ENCODE results near the gene GSTT2B.
"Not testable (repeated sequence)": the region's sequence is repeated elsewhere in the genome, so short reads cannot be mapped to it uniquely, and the experiment has no call there.

Gene GSTT2B, protein sequence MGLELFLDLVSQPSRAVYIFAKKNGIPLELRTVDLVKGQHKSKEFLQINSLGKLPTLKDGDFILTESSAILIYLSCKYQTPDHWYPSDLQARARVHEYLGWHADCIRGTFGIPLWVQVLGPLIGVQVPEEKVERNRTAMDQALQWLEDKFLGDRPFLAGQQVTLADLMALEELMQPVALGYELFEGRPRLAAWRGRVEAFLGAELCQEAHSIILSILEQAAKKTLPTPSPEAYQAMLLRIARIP

DNA sequence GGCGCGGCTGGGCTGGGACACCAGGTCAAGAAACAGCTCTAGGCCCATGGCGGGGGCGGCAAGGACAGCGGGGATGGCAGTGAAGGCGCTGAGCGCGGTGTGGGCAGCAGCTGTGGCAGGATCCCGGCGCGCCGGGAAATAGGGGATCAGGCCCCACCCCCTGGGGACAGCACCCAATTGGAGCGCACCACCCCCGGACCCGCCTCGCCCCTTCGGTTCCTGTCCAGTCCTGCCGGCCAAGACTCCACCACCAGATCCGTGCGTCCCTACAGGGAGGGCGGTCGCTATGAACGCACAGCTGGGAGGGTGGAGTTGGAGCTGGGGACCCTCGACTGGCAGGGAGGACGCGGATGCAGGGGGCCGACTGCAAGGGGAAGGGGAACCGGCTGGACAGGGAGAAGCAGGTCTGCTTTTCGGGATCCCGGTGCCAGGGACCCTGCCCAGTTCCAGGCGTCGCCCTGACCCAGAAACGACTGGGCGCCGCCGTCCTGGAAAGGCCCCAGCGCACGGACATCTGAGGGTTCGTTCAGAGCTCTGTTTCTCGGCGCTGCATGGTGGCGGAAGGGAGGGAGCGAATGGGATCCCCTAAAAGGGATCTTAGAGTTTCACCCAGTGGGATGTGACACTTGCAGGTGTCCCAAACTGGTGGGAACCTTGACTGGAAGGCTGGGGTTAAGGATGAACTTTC, at the start of gene GSTT2B:
GSTT2B (minus strand) TSS at position 112 of the 688 bp plus-strand sequence; CDS start at position 48, 64 bp downstream.
- H3K27me3 ChIP-seq (ENCODE audit: low read depth, low read length); H3K36me3 ChIP-seq (ENCODE audit: control insufficient read depth in 1 of 2, insufficient read depth in 2 of 2, low read length in 2 of 2); H3K4me1 ChIP-seq (ENCODE audit: control insufficient read depth in 1 of 2, insufficient read depth in 2 of 2, low read length in 2 of 2); H3K27ac ChIP-seq (ENCODE audit: low read length); H3K4me3 ChIP-seq (ENCODE audit: low read depth in 1 of 2, low read length in 2 of 2); H3K9me3 ChIP-seq (ENCODE audit: control insufficient read depth in 1 of 2, low read length in 2 of 2): not testable (repeated sequence)

DNA sequence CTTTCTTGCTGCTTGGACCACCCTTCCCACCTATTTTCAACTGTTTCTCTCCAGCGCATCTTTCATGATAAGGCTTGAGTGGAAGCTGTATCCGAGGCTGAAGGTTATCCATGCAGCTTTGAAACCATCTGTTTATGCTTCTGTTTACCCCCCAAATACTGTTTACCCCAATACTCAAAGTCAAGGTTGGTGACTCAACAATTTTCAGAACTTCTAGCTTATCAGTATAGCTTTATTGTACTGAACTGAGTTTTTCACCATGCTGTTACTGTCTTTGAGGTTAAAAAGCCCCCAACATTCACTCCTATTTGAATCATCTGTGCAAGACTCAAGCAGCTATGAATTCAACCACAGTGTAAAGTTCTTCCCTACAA, 49.0 kb upstream of the GSTT2B start:
- H3K27me3 ChIP-seq (ENCODE audit: low read depth, low read length): no peaks in the 10 kb centered on the region
- H3K9me3 ChIP-seq (ENCODE audit: control insufficient read depth in 1 of 2, low read length in 2 of 2): no peaks in the 10 kb centered on the region
- peaks cover 5 to 9% of the 10 kb centered on the region in 2 donors for H3K4me1 ChIP-seq (ENCODE audit: control insufficient read depth in 1 of 2, insufficient read depth in 2 of 2, low read length in 2 of 2)
- no peaks in the 10 kb centered on the region for H3K36me3 ChIP-seq (ENCODE audit: control insufficient read depth in 1 of 2, insufficient read depth in 2 of 2, low read length in 2 of 2)
- H3K4me3 ChIP-seq (ENCODE audit: low read depth in 1 of 2, low read length in 2 of 2): no peak overlapping the region
- H3K27ac ChIP-seq (ENCODE audit: low read length): no peak overlapping the region

DNA sequence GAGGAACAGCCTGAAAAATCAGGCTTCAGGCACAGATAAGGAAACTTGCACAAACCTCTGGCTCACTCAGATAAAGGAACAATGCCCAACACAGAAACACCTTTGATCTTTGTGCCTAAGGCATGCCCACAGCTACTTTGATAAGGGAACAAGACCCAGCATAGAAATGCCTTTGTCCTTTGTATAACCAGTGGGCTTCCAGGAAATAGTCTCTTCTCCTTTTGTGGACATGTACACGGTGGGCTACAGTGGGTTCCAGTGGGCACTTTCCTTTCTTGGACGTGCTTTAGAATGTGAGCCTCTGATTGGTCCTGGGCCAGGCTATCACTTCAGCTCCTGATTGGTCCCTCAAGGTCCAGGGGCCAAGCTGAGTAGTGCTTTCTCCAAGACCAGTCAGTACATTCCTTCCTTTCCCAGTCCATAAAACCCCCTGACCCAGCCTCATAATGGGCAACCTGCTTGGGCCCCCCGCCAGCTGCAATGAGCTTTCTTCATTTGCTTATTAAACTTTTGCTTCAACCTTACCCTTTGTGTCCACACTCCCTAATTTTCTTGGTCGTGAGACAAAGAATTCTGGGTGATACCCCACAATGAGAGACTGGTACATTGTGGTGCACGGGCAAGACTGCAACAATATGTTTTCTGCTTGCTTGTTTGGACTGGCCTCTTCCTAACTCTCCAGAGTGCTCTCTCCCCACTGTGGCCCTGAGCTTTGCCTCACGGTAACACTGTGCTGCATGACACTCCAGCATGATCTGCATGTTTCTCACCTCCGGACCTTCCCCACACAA, 48.4 kb upstream of the GSTT2B start:
- Histone ChIP-seq H3K36me3 (ENCODE audit: control insufficient read depth in 1 of 2, insufficient read depth in 2 of 2, low read length in 2 of 2) (no peaks in the 10 kb centered on the region), H3K27ac (ENCODE audit: low read length) (no peak overlapping the region), H3K27me3 (ENCODE audit: low read depth, low read length) (no peaks in the 10 kb centered on the region), H3K4me3 (ENCODE audit: low read depth in 1 of 2, low read length in 2 of 2) (no peak overlapping the region), H3K9me3 (ENCODE audit: control insufficient read depth in 1 of 2, low read length in 2 of 2) (no peaks in the 10 kb centered on the region), H3K4me1 (ENCODE audit: control insufficient read depth in 1 of 2, insufficient read depth in 2 of 2, low read length in 2 of 2) (peaks cover 5 to 9% of the 10 kb centered on the region in 2 donors)

DNA sequence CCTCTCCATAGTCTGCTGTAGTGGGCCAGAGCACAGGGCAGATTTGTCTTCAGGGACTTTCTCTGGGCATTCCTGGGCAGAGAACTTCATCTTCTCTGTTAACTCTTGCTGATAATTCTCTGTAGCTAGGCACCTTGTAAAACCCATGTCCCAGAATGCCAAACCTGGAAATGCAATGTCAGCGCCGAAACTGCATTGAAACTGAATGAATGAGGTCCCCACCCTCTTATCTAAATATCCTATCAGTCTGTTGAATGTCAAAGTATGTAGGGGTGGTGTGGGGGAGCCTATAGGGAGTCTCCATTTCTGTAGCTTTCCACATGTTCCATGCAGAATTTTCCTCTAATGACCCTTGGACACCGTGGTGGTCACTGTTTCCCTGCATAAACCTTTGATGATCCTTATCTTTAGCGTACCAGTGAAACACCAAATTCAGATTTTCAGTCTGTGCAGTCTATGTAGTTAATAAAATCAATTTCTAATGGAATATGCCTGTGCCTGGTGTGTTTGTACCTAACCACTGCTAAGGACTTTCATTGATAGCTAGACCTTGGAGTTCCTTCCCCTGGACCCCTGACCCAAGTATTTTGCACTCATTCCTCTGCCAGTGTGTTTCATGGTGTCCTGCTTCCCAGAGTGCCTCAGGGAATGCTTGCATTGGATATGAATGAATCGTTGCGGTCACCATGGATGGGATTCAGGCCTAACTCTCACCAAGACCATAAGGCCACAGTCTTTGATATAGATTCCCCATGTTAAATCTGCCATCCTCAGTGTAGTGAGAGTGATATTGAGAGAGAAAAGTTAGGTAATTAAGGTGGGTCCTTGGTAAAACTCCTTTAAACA, 47.6 kb upstream of the GSTT2B start:
- no peak overlapping the region for H3K27ac ChIP-seq (ENCODE audit: low read length)
- H3K4me1 ChIP-seq (ENCODE audit: control insufficient read depth in 1 of 2, insufficient read depth in 2 of 2, low read length in 2 of 2): peaks cover 5 to 9% of the 10 kb centered on the region in 2 donors

DNA sequence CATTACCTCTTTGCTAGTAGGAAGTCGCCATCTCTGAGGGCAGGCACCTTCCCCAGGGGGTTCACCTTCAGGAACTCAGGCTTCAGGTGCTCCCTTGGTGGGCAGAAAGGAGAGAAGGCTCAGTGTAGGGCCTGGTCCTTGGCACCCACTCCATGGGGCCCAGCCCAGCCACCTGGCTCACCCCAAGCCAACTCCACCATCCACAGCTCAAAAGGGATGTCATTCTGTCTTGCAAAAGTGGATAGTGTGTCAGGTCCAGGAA, 47.0 kb upstream of the GSTT2B start:
- Histone ChIP-seq H3K4me1 (ENCODE audit: control insufficient read depth in 1 of 2, insufficient read depth in 2 of 2, low read length in 2 of 2) (peaks cover 5 to 9% of the 10 kb centered on the region in 2 donors), H3K9me3 (ENCODE audit: control insufficient read depth in 1 of 2, low read length in 2 of 2) (no peaks in the 10 kb centered on the region), H3K27ac (ENCODE audit: low read length) (no peak overlapping the region), H3K4me3 (ENCODE audit: low read depth in 1 of 2, low read length in 2 of 2) (no peak overlapping the region), H3K36me3 (ENCODE audit: control insufficient read depth in 1 of 2, insufficient read depth in 2 of 2, low read length in 2 of 2) (no peaks in the 10 kb centered on the region), H3K27me3 (ENCODE audit: low read depth, low read length) (no peaks in the 10 kb centered on the region)

More for the DNA sequence above, 47.6 kb upstream of the GSTT2B start:
- Histone ChIP-seq H3K27me3 (ENCODE audit: low read depth, low read length) (no peaks in the 10 kb centered on the region), H3K36me3 (ENCODE audit: control insufficient read depth in 1 of 2, insufficient read depth in 2 of 2, low read length in 2 of 2) (no peaks in the 10 kb centered on the region), H3K9me3 (ENCODE audit: control insufficient read depth in 1 of 2, low read length in 2 of 2) (no peaks in the 10 kb centered on the region), H3K4me3 (ENCODE audit: low read depth in 1 of 2, low read length in 2 of 2) (no peak overlapping the region)

DNA sequence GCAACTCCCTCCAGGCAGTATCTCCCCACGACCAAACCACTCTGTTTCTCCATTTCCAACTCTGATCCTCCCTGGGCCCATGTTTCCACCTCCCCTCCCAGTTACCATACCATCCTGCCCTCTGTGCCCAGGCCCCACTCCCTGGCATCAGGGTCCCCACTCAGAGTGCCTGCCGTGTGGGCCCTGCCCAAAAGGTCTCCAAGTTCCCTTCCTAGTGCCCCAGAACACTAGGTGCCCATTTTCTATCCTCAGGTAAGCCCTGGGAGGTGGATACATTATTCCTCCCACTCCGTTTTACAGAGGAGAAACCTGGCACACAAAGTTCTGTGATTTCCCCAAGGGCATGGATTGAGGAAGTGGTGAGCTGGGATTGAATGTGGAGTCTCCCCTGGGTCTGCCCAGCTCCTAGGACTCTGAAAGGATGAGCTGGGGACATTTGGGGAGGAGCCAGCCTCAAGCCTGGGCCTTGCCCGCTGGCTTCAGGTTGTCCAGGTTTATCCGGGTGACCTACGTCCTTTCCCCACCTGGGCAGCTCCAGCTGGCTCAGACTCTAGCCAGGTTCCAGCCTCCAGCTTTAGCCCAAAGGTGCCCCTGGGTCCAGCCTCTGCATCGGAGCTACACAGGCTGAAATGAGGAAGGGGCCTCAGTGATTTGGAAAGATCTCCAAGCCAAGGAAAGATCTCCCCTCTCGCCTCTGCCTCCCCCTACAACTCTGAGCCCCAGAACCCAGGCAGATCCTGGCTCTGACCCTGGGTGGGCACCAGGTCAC, 46.4 kb upstream of the GSTT2B start:
- no peaks in the 10 kb centered on the region for H3K27me3 ChIP-seq (ENCODE audit: low read depth, low read length)
- no peaks in the 10 kb centered on the region for H3K36me3 ChIP-seq (ENCODE audit: control insufficient read depth in 1 of 2, insufficient read depth in 2 of 2, low read length in 2 of 2)
- H3K4me1 ChIP-seq (ENCODE audit: control insufficient read depth in 1 of 2, insufficient read depth in 2 of 2, low read length in 2 of 2): peaks cover 4 to 6% of the 10 kb centered on the region in 2 donors
- H3K9me3 ChIP-seq (ENCODE audit: control insufficient read depth in 1 of 2, low read length in 2 of 2): no peaks in the 10 kb centered on the region
- H3K4me3 ChIP-seq (ENCODE audit: low read depth in 1 of 2, low read length in 2 of 2): no peak overlapping the region
- H3K27ac ChIP-seq (ENCODE audit: low read length): no peak overlapping the region

DNA sequence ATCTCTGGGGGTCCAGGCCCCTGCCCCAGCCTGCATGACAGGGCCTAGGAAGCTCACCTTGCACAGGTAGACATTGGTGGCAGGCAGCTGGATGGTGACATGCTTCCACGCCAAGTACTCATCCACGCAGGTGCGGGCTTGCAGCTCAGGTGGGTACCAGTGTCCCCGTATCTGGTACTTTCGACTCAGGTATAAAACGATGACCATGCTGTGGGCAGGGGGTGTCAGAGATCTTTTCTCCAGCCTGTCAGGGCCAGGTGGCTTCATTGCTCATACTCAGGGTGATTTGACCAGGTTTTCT, 45.9 kb upstream of the GSTT2B start:
- no peak overlapping the region for H3K4me3 ChIP-seq (ENCODE audit: low read depth in 1 of 2, low read length in 2 of 2)
- H3K27me3 ChIP-seq (ENCODE audit: low read depth, low read length): no peaks in the 10 kb centered on the region
- H3K4me1 ChIP-seq (ENCODE audit: control insufficient read depth in 1 of 2, insufficient read depth in 2 of 2, low read length in 2 of 2): no peaks in the 10 kb centered on the region
- H3K36me3 ChIP-seq (ENCODE audit: control insufficient read depth in 1 of 2, insufficient read depth in 2 of 2, low read length in 2 of 2): no peaks in the 10 kb centered on the region
- H3K9me3 ChIP-seq (ENCODE audit: control insufficient read depth in 1 of 2, low read length in 2 of 2): no peaks in the 10 kb centered on the region
- no peak overlapping the region for H3K27ac ChIP-seq (ENCODE audit: low read length)

DNA sequence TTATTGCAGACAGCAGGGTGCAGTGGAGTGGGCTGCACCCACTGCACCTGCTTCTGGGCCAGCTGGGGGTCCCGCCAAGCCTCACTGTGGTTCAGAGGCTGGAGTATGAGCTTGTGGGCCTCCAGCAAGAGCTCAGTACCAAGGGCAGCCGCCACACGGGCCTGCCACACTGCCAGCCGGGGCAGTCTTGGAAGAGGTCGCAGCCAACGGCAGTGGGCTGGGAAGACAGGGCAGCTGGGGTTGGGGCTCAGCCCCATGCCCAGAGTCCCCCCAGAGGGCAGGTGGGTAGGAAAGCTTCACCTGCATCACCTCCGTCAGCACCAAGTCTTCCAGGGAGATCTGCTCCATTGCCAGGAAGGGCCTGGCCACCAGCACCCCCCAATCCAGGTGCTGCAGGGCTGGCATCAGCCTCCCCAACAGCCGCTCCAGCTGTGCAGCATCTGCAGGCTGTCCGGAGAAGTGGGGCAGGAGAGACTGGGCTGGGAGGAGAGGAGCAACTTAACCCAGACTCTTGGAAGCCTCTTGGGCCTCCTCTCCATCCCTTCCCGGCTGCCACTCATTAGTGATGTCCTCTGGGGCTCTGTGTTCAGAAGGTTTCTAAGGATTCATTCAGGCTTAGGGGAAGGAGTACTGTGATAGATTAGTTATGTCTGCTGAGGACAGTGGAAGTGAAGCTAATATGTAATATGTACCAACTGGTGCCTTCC, 45.4 kb upstream of the GSTT2B start:
- Histone ChIP-seq H3K9me3 (ENCODE audit: control insufficient read depth in 1 of 2, low read length in 2 of 2) (no peaks in the 10 kb centered on the region), H3K27ac (ENCODE audit: low read length) (no peak overlapping the region)

DNA sequence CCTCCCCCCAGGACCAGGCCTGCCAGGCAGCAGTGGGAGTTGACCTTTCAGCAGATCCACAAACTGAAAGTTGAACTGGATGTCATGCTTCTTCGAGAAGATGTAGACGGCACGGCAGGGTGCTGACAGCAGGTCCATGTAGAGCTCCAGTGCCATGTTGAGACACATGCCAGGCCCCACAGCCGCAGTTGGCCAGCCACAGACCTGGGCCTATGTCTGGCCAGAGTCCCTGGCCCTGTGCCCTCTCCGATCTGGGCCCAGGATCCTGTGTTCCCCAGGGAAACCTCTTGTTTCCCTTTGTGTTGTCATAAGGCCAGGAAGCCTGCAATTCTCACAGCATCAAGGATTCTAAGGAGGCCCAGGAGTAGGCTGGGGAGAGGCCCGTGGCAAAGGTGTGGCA, 44.2 kb upstream of the GSTT2B start, which contains the start of gene GSTT4:
GSTT4 (minus strand) TSS at position 253 of the 400 bp plus-strand sequence; CDS start at position 156, 97 bp downstream.
- Histone ChIP-seq H3K4me1 (ENCODE audit: control insufficient read depth in 1 of 2, insufficient read depth in 2 of 2, low read length in 2 of 2) (no peaks in the 10 kb centered on the region), H3K9me3 (ENCODE audit: control insufficient read depth in 1 of 2, low read length in 2 of 2) (no peaks in the 10 kb centered on the region), H3K36me3 (ENCODE audit: control insufficient read depth in 1 of 2, insufficient read depth in 2 of 2, low read length in 2 of 2) (no peaks in the 10 kb centered on the region), H3K4me3 (ENCODE audit: low read depth in 1 of 2, low read length in 2 of 2) (no peak within 1 kb of the TSS), H3K27ac (ENCODE audit: low read length) (no peak within 1 kb of the TSS), H3K27me3 (ENCODE audit: low read depth, low read length) (no peaks in the 10 kb centered on the region)

More for the DNA sequence above, 45.4 kb upstream of the GSTT2B start:
- no peaks in the 10 kb centered on the region for H3K4me1 ChIP-seq (ENCODE audit: control insufficient read depth in 1 of 2, insufficient read depth in 2 of 2, low read length in 2 of 2)
- no peaks in the 10 kb centered on the region for H3K27me3 ChIP-seq (ENCODE audit: low read depth, low read length)
- H3K36me3 ChIP-seq (ENCODE audit: control insufficient read depth in 1 of 2, insufficient read depth in 2 of 2, low read length in 2 of 2): no peaks in the 10 kb centered on the region
- H3K4me3 ChIP-seq (ENCODE audit: low read depth in 1 of 2, low read length in 2 of 2): no peak overlapping the region

DNA sequence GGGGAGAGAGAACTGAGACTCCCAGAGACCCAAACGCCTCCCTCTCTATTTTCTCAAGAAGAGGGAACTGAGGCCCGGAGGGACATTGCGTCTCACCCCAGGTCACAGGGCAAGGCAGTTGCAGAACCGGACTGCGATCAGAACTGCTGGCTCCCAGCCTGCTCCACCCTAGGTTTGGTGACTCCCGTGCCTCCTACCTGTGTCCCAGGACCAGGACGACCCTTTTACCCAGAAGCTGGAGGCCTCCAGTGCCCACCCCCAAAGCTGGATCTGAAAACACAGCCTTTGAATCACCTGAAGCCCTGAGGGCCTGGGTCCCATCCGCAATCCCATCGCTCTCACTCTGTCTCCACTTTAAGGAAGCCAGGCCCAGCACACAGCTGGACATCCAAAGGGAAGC, 42.9 kb upstream of the GSTT2B start:
- Histone ChIP-seq H3K36me3 (ENCODE audit: control insufficient read depth in 1 of 2, insufficient read depth in 2 of 2, low read length in 2 of 2) (no peaks in the 10 kb centered on the region), H3K27ac (ENCODE audit: low read length) (no peak overlapping the region), H3K27me3 (ENCODE audit: low read depth, low read length) (no peaks in the 10 kb centered on the region), H3K4me1 (ENCODE audit: control insufficient read depth in 1 of 2, insufficient read depth in 2 of 2, low read length in 2 of 2) (no peaks in the 10 kb centered on the region), H3K4me3 (ENCODE audit: low read depth in 1 of 2, low read length in 2 of 2) (no peak overlapping the region), H3K9me3 (ENCODE audit: control insufficient read depth in 1 of 2, low read length in 2 of 2) (no peaks in the 10 kb centered on the region)

Data from muscle layer of duodenum (tissue), 2 donors.